Ramos (cell line): ENCODE results near the gene P2RY2.
"Not testable (repeated sequence)": the region's sequence is repeated elsewhere in the genome, so short reads cannot be mapped to it uniquely, and the experiment has no call there.

ENCODE experiments used
- in situ Hi-C: fragments of 300-500 bp; cut with MboI; formaldehyde crosslinking; loops from one replicate; pipeline ENCODE4 v1.14.3; 2022; ENCODE audit warnings: low sequenced_read_pairs; ENCODE audit not compliant: unreplicated experiment

P2RY2 gene

DNA sequence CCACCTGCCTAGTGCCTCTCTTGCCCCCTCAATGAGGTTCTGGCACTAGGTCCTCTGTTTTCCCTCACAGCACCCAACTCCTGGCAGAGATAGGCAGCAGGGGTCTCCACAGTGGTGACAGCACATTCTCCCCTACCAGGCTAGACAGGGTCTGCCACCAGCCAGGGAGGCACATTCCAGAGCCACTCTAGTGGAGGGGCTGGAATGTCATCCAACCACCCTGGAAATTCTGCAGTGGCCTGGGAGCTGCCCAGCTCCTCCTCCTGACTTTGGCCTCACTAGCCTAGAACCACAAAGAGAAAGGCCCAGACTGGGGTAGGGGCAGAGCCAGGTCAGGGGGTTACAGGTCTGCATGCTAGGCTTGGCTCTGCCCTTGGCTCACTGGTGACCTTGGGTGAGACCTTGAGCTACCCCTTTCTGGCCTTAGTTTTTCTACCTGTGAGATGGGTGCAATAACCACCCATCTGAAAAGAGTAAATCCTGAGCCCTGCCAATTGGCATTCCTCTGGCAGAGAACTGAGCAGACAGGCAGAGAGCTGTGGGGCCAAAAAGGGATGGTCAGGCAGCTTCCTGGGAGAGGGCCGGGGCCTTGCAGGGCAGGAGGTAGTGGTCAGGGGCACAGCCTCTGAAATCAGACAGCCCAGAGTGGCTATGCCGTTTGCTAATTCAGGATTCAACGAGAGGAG, 7.1 kb downstream of the P2RY2 start:
- in situ Hi-C loops = no loop called here

DNA sequence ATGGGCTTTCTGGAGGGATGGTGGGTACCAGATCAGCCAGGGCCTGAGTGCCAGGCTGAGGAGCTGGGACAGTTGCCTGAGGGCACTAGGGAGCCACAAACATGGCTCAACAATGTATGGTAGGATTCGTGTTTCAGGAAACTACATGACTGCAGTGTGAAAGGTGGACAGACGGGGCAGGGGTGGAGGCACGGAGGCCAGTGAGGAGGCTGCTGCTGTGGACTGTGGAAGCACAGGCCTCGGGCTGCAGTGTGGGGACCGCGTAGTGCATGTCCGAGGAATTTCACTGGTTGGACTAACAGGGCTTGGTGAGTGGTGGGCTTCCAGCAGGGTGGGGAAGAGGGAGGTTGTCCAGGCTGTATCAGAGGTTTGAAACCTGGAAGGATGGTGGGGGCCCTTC, 7.8 kb downstream of the P2RY2 start:
- in situ Hi-C loops = no loop called here

DNA sequence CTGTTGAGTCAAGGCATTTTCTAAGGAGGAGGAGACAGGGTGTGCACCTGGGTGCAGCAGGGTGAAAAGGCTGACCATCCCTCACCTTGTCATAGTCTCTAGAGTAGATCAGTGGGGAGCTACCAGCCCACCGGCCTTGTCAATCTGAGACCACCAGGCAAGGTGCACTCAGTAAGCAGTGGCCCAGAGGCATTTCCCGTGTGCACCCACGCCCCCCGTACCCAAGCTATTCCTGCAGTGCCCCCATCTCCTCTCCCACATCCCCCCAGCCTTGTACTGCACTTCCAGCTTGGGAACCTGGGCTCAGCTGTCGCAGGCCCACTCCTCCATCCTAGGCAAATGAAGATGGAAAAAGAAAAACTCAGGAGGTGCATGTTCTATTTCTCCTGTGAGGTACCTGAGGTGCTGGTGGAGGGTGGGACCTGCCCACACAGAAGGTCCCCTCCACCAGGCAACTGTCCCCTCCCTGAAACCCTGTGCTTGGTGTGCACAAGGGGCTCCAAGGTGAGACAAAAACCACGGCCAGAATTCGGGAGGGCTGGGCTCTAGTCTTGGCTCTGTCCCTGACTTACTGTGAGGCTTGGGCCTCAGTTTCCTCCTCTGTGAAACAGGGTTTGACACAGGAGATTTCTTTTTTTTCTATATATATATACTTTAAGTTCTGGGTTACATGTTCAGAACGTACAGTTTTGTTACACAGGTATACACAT, 8.4 kb downstream of the P2RY2 start:
- in situ Hi-C loops = no loop called here

DNA sequence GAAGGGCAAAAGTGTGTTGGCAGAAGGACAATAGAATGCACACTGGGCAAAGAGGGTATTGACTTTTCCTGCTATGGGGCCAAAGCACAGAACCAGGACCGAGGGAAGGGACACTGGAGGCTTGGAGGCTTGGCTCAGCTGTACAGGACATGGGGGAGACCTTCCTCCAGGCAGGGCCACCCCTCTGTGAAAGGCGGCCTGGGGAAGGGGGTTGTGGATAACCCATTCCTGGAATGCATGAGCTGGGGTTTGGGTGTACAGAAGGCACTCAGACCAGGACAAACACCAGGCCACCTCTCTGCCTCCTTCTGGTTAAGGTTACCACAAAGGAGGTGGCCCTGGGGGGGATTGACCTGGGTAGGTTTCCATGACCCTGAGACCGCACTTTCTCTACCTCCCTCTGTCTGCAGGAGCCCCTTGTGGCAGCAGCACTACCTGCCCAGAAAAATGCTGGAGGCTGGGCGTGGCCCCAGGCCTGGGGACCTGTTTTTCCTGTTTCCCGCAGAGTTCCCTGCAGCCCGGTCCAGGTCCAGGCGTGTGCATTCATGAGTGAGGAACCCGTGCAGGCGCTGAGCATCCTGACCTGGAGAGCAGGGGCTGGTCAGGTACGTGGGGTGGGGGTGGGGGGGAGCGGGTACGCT, 9.6 kb downstream of the P2RY2 start:
- in situ Hi-C loops = no loop called here

DNA sequence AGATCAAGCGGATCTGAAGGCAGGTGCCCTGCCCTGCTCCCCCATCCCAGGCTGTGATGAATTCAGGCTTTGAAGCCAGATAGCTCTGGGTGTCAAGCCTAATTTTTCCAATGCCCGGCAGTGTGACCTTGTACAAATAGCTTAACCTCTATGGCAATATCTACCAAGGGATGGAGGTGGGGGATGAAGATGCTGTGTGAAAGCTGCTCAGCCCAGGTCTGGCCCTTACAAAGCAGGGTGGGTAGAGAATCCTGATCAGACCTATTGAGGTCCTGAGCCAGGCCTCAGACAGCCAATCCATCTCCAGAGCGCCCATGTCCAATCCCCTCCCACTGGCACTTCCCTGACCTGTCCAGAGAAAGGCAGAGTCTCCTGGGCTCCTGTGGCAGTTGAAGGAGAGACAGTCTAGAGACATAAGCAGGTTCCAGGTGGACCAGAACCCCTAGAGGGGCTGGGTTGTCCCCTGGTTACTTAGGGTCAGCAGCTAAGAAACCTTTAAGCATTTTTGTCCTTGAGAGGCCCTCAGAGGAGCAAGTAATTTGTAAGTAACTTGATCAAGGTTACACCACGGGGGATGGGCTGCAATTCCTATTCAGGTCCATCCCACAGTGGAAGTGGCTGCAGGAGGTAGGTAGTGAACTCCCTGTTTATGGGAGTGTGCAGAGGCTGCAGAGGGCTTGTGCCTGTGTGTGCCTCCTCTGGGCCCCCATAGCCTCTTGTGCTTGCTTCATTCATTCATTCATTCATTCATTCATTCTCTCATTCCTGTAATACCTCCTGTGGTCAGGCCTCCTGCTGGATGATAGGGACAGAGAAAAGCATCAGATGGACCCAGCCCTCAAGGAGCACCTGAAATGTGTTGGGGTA, 10.4 kb downstream of the P2RY2 start:
- in situ Hi-C loops = no loop called here

DNA sequence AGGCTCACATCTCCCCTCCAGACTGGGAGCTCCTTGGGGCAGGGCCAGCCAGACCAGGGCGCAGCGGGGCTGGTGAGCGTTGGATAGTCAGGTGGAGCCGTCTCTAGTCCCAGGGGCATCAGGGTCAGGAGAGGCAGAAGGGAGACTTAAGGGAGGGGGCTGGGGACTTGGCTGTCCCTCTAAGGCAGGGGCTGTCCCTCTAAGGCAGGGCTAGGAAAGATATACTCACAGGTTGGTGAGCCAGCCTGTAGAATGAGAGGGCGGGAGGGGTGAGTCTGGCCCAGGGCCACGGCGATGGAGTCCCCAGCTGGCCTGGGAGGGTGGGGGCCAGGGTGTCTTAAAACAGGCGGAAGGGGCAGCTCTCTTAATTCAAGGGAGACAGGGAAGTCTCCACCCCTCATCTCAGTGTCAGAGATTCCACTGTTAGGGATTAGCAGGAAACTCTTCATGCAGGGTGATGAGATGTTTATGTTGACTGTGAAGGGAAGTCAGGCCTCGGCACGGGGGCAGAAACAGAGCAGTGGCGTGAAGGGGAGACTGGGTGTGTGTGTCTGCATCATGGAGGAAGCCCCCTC, 11.3 kb downstream of the P2RY2 start:
- in situ Hi-C loops = no loop called here

DNA sequence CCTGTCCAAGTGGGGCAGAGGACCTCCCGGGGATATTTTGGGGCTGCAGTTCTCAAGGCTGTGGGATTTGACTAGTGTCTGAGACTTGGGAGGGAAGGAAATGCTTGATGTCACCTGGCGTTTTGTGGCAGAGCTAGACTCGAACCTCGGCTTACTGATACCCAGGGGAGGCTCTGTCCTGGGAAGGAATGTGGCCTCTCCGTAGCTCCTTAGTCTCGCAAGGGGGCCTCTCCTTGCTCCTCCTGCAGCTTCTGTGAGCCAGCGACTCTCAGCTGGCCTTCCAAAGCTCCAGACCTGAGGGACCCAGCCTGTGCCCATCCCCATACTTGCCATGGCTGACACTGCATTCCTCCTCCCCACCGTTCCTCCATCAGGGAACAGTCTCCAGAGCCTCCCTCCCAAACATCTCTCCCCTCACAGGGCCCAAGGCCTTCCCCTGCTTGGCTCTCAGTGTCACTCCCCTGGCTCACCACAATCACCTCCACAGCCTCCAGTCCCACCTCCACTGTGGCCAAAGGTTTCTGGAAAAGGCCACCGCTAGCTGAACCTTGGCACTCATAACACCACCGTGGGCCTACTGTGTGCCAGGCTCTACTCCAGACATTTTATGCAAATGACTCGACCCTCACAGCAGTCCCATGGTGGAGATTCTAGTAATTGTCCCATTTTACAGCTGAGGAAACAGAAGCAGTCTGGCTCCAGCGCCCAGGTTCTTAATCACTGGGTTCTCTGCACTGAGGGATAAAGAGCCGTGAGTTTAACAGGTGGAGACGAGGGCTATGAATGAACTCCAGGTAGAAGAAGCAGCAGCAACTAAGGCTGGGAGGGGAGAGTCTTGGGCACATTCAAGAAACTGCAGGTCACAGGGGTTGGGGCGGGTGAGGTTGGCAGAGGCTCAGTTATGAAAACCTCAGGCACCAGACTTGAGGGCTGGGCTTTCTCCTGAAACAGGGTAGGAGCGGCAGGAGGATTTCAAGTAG, 12.1 kb downstream of the P2RY2 start:
- in situ Hi-C loops = no loop called here

DNA sequence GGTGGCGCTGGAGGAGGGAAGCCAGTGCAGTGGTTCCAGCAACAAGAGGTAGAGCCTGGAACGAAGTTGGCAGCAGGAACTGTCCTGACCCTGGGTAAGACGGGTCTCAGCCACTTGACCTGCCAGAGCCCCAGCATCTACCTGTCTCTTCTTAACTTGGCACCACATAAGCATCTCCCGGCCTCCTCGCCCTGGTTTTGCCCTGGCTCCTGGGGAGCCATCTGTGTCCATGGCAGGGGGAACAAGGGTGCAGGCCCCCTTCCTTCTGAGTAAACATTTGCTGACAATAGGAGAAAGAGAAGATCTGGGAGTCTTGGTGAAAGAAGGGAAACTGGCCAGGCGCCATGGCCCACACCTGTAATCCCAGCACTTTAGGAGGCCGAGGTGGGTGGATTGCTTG, 12.8 kb downstream of the P2RY2 start:
- in situ Hi-C loops = no loop called here

DNA sequence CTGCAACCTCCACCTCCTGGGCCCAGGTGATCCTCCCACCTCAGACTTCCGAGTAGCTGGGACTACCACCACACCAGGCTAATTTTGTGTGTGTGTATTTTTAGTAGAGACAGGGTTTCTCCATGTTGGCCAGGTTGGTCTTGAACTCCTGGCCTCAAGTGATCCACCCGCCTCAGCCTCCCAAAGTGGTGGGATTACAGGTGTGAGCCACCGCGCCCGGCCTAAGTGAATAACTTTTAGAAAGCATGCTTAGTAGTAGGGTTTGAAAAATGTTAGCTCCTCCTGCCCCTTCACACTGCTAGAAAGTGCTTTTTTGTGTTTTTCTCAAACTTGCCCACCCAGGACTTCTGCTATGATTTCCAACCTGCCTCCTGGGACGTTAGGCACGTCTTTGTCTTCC, 14.4 kb downstream of the P2RY2 start:
- in situ Hi-C loops = not testable (repeated sequence)

DNA sequence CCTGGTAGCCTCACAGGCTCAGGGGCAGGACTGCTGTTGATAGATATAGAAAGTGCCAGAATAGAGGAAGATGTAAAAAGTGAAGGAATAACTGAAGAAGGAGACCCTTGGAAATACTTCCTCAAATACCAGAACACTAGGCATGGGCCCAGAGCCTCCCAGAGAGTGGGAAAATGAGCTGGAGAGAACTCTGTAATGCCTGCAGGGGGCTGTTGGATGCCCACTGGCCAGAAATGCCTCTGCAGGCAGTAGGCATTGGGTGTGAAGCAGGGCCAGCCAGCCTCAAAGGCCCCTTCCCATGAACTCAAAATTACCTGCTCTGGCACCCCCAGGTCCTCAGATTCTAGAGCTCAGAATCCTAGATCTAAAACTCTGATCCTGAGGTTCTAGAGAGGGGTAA, 15.1 kb downstream of the P2RY2 start:
- in situ Hi-C loops = no loop called here

DNA sequence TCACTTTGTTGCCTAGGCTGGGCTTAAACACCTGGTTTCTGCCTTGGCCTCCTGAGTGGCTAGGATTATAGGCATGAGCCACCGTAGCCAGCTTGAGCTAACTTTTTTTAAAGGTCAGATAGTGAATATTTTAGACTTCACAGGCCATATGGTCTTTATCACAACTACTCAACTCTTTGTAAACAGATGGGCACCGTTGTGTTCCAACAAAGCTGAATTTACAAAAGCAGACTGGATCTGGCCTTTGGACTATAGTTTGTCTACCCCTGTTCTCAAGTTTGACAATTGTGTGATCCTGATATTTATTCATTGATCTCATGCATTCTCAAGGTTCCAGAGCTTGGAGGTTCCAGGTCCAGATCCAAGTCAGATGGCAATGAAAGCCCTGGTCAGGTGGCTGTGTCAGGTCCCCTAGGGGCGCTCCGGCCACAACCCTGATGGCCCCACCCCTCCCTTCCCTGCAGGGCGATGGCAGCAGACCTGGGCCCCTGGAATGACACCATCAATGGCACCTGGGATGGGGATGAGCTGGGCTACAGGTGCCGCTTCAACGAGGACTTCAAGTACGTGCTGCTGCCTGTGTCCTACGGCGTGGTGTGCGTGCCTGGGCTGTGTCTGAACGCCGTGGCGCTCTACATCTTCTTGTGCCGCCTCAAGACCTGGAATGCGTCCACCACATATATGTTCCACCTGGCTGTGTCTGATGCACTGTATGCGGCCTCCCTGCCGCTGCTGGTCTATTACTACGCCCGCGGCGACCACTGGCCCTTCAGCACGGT, 15.8 kb downstream of the P2RY2 start:
- in situ Hi-C loops = no loop called here

DNA sequence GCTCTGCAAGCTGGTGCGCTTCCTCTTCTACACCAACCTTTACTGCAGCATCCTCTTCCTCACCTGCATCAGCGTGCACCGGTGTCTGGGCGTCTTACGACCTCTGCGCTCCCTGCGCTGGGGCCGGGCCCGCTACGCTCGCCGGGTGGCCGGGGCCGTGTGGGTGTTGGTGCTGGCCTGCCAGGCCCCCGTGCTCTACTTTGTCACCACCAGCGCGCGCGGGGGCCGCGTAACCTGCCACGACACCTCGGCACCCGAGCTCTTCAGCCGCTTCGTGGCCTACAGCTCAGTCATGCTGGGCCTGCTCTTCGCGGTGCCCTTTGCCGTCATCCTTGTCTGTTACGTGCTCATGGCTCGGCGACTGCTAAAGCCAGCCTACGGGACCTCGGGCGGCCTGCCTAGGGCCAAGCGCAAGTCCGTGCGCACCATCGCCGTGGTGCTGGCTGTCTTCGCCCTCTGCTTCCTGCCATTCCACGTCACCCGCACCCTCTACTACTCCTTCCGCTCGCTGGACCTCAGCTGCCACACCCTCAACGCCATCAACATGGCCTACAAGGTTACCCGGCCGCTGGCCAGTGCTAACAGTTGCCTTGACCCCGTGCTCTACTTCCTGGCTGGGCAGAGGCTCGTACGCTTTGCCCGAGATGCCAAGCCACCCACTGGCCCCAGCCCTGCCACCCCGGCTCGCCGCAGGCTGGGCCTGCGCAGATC, 16.5 kb downstream of the P2RY2 start:
- in situ Hi-C loops = no loop called here

DNA sequence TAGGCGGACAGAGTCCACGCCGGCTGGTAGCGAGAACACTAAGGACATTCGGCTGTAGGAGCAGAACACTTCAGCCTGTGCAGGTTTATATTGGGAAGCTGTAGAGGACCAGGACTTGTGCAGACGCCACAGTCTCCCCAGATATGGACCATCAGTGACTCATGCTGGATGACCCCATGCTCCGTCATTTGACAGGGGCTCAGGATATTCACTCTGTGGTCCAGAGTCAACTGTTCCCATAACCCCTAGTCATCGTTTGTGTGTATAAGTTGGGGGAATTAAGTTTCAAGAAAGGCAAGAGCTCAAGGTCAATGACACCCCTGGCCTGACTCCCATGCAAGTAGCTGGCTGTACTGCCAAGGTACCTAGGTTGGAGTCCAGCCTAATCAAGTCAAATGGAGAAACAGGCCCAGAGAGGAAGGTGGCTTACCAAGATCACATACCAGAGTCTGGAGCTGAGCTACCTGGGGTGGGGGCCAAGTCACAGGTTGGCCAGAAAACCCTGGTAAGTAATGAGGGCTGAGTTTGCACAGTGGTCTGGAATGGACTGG, 17.2 kb downstream of the P2RY2 start:
- in situ Hi-C loops = no loop called here

DNA sequence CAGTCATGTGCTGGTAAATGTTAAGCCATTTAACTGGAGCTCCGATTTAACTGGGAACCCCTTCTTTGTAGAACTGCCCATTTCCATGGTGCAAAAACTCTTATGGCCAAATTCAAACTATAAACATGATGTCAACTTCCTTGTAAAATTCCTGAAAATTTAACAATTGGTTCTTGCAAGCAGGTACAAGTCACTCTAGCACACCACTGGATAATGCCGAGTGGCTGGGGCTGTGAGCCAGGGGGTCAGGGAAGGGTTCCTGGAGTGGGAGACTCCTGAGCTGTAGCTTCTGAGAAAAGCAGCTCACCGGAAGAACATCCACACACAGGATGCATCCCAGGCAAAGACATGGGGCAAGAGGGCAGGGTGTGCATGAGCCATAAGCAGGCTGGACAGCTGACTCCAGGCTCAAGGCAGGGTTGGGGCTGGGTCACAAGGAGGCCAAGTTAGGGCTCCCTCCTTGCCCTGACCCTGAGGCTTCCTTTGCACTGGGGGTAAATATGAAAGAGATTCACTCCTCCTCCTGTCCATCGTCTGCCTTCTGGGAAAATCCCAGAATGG, 18.2 kb downstream of the P2RY2 start:
- in situ Hi-C loops = no loop called here

DNA sequence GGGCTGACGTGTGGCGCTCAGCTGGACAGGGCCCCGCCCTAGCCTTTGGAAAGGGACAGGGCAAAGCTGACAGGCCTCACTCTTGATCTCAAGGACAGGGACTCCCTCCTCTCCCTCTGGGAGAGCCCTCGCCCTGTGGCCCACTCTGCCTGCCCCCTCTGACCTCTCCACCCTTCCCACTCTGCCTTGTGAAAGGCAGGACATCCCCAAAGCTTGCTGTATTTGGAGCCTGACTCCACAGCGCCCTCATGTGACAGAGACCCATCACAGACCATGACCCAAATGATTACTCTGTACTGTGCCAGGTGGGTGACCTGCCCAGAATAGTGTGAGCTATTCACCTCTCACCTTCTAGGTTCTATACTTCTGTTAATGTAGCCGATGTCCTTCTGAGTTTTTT, 18.8 kb downstream of the P2RY2 start:
- in situ Hi-C loops = no loop called here

DNA sequence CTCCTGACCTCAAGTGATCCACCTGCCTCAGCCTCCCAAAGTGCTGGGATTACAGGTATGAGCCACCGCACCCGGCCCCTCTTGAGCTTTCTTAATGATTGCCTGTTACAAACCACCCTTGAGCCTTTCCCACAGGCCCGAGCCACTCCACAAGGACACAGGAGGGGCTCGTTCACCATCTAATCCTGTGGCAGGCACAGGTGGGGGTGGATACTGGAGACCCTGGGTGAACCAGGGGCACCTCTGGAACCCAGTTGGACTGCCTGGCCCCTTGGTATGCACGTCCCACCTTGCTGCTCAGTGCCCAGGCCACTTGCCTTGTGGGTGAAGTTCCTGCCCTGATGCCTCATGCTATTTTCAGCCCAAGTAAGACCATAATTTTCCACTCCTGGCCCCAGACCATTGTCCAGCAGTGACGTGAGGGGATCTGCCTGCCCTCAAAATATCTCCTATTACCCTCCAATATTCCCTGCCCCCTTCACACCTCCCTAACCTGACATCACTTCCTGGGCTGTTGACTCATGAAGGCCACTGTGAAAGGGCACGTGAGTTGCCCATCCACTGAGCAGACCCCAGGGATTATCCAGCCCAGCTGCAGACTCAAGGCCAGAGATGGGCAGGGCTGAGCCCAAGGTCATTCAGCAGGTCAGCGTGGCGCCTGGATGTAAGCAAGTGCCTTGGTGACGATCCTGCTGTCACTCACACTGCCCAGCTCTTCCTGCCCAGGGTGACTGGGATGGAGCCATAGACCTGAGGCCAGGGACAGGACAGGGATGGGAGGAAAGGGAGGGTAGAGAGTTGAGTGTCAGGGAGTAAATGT, 19.6 kb downstream of the P2RY2 start:
- in situ Hi-C loops = no loop called here
